A673 (cell line): ENCODE results near the gene SMS. TPM values are rescaled to one million over a fixed set of nuclear protein-coding genes. Genes with fewer than 3 reads are reported as not detected.
"Not testable (repeated sequence)": the region's sequence is repeated elsewhere in the genome, so short reads cannot be mapped to it uniquely, and the experiment has no call there.

Experiments used
- BruUV-seq: library from RNA; stranded (reverse); fragments of 400-500 nt; replicated peaks from 2 replicates; lab custom pipeline; 2021; lab: Mats Ljungman, UMichigan
- CTCF ChIA-PET: fragments of 300-600 bp; sonication (Branson Sonifier 250); formaldehyde crosslinking; loops from one replicate; lab custom pipeline; 2022; ENCODE audit warnings: antibody characterized with exemption; lab: Charles Lee
- POLR2A ChIA-PET: fragments of 300-600 bp; sonication (Branson Sonifier 250); formaldehyde crosslinking; loops from one replicate; lab custom pipeline; 2022; ENCODE audit warnings: antibody characterized with exemption; ENCODE audit not compliant: low non-redundant PET; lab: Charles Lee
- DNase-seq: peaks from one replicate; pipeline ENCODE4 v3.0.0-alpha.2; 2015; ENCODE audit warnings: low spot score
- H3K27ac ChIP-seq: fragments of 200-600 bp; sonication (generic); 2 replicates; pipeline ENCODE4 v1.5.1; 2016; ENCODE audit warnings: mixed run types, low read depth, mild to moderate bottlenecking, mixed read lengths, antibody characterized with exemption, low read length; ENCODE audit not compliant: poor library complexity, severe bottlenecking
- H3K27me3 ChIP-seq: fragments of 200-600 bp; sonication (generic); replicated peaks from 2 replicates; pipeline ENCODE4 v1.6.1; 2017; ENCODE audit warnings: mixed run types, low read depth, mild to moderate bottlenecking, mixed read lengths, antibody characterized with exemption, low read length; ENCODE audit not compliant: insufficient read depth, poor library complexity
- H3K36me3 ChIP-seq: fragments of 200-600 bp; sonication (generic); 2 replicates; pipeline ENCODE4 v1.6.1; 2016; ENCODE audit warnings: mixed run types, mild to moderate bottlenecking, mixed read lengths, antibody characterized with exemption, low read length; ENCODE audit not compliant: insufficient read depth, poor library complexity, severe bottlenecking
- H3K4me1 ChIP-seq: fragments of 200-600 bp; sonication (generic); 2 replicates; pipeline ENCODE4 v1.6.1; 2017; ENCODE audit warnings: mixed run types, mild to moderate bottlenecking, mixed read lengths, antibody characterized with exemption, low read length; ENCODE audit not compliant: insufficient read depth, poor library complexity, severe bottlenecking
- H3K4me3 ChIP-seq: fragments of 200-600 bp; sonication (generic); 2 replicates; pipeline ENCODE4 v1.5.1; 2016; ENCODE audit warnings: low read depth, mixed run types, mild to moderate bottlenecking, mixed read lengths, low read length; ENCODE audit not compliant: poor library complexity, severe bottlenecking
- H3K9me3 ChIP-seq: fragments of 200-600 bp; sonication (generic); 2 replicates; pipeline ENCODE4 v1.6.1; 2016; ENCODE audit warnings: mixed run types, low read depth, mild to moderate bottlenecking, mixed read lengths, antibody characterized with exemption, low read length; ENCODE audit not compliant: poor library complexity, severe bottlenecking
- EZH2 ChIP-seq: fragments of 200-600 bp; sonication (generic); IDR thresholded peaks from 2 replicates; pipeline ENCODE4 v1.6.1; 2017; ENCODE audit warnings: borderline replicate concordance, low read depth, mild to moderate bottlenecking, mixed read lengths, antibody characterized with exemption, low read length; ENCODE audit not compliant: poor library complexity, severe bottlenecking
- intact Hi-C: fragments of 100-400 bp; cut with micrococcal nuclease; formaldehyde crosslinking; loops from one replicate; pipeline ENCODE4 v1.10.0; 2022; ENCODE audit not compliant: unreplicated experiment
- total RNA-seq: library from RNA; stranded (reverse); gene quantifications from 2 replicates; pipeline ENCODE4 v1.2.3, GENCODE V29; 2021
- TF ChIP-seq, protein P1 (sequence below): fragments of 300-800, 200-600 bp; sonication (generic); conservative IDR thresholded peaks from 2 replicates; pipeline ENCODE4 v1.5.1; 2017; ENCODE audit warnings: low read depth, mild to moderate bottlenecking, antibody characterized with exemption, low read length, moderate library complexity, mixed read lengths

The SMS gene
- total RNA-seq, 1 experiment from 2014 or later: 108 TPM

DNA sequence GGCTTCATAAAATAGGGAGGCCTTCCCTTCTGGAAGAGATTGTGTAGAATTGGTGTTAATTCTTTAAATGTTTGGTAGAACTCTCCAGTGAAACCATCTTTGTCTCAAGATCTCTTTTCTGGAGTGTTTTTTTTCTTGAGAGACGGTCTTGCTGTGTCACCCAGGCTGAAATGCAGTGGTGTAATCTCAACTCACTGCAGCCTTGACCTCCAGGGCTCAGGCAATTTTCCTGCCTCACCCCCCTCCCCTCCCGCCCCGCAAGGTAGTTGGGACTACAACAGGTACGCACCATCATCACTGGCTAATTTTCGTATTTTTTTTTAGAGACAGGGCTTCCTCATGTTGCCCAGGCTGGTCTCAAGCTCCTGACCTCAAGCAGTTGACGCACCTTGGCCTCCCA, 12.1 kb downstream of the SMS start:
- H3K4me3 ChIP-seq: no peak overlapping the region
- H3K36me3 ChIP-seq: no peaks in the 10 kb centered on the region
- H3K9me3 ChIP-seq: no peaks in the 10 kb centered on the region
- BruUV-seq: no TSS peak
- DNase-seq: no peak
- H3K27ac ChIP-seq: no peak overlapping the region
- ChIA-PET CTCF (no interaction called here), POLR2A (no interaction called here)
- H3K27me3 ChIP-seq: no peaks in the 10 kb centered on the region
- no peak for TF ChIP-seq EZH2
- TF ChIP-seq, protein P1, sequence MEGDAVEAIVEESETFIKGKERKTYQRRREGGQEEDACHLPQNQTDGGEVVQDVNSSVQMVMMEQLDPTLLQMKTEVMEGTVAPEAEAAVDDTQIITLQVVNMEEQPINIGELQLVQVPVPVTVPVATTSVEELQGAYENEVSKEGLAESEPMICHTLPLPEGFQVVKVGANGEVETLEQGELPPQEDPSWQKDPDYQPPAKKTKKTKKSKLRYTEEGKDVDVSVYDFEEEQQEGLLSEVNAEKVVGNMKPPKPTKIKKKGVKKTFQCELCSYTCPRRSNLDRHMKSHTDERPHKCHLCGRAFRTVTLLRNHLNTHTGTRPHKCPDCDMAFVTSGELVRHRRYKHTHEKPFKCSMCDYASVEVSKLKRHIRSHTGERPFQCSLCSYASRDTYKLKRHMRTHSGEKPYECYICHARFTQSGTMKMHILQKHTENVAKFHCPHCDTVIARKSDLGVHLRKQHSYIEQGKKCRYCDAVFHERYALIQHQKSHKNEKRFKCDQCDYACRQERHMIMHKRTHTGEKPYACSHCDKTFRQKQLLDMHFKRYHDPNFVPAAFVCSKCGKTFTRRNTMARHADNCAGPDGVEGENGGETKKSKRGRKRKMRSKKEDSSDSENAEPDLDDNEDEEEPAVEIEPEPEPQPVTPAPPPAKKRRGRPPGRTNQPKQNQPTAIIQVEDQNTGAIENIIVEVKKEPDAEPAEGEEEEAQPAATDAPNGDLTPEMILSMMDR: no peak
- peaks cover 5% of the 10 kb centered on the region for H3K4me1 ChIP-seq
- intact Hi-C loops: no loop called here

DNA sequence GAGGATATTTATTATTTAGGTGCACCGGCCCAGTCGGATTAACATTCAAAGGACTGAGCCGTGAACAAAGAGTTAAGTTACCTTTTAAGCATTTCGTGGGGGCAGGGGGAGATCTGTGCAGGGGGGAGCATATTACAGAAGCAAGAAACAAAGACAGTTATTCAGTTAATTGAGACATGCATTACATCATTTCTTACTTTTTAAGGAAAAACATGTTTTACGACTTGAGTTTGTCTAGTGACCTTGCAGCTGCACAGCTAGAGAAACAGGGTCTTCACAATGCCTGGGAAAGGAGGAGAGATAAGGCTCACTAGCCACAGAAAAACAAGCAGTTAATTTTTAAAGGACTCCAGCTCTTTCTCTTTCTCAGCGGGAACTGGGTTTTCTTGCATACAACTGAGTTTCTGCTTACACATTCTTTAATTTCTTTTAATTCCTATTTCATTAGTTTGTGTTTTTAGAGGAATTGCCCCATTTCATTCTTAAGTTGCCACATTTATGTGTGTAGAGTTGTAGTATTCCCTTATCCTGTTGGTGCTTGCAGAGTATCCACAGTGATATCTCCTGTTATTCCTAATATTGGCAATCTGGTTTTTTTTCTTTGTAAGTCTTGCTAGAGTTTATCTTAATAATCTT, 12.8 kb downstream of the SMS start:
- H3K27ac ChIP-seq, DNase-seq, H3K36me3 ChIP-seq, H3K27me3 ChIP-seq, POLR2A ChIA-PET, BruUV-seq, H3K9me3 ChIP-seq, intact Hi-C loops, H3K4me1 ChIP-seq, CTCF ChIA-PET, H3K4me3 ChIP-seq: not testable (repeated sequence)

DNA sequence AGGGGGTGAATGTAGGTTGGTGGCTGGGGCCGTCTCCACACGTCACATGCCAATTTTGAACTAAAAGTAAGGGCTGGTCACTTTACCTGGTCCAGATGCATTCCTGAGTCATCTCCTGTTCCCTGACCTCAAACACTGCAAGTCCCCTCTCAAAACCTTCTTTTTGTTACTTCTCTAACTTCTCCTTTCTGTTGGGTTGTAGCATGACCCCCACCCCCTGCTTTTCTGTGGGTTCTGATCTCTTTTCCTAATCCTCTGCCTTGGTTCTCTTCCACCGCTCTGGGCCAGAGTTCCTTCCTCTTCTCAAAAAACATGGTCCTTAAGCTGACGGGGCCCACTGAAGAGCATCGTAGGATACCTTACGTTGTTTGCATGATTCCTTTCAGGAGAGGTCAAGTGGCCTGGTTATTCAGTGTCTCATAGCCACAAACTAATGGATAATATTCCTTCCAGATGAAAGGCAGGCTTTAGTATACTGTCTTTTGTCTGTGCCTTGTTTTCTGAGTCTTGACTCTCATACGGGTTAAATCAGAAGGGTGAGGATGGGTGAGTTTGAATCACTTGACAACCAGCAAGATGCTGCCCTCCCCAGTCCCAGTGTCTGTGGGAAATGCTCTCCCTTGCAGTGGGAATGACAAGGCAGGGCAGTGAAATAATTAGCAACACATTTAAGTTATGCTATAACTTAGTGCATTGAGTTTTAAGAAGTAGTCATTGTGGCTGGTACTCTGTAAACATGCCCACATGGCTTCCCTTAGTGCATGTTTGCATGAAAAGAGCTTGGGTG, 15.1 kb downstream of the SMS start:
- intact Hi-C loops: no loop called here
- Histone ChIP-seq H3K4me1 (no peaks in the 10 kb centered on the region), H3K4me3 (no peak overlapping the region), H3K36me3 (no peaks in the 10 kb centered on the region), H3K27ac (no peak overlapping the region), H3K27me3 (no peaks in the 10 kb centered on the region), H3K9me3 (no peaks in the 10 kb centered on the region)
- POLR2A ChIA-PET: no interaction called here
- CTCF ChIA-PET: no interaction called here
- TF ChIP-seq, protein P1: no peak
- no peak for DNase-seq
- no TSS peak for BruUV-seq
